Mesendoderm (in vitro differentiated cells): ENCODE data around the gene ARHGEF19.

Experiments
- DNase-seq: peaks from one replicate; pipeline ENCODE4 v3.0.0; 2013
- H2AK5ac ChIP-seq: 2 replicates; pipeline ENCODE4 v1.6.1; 2013; ENCODE audit warnings: low read length, inconsistent platforms
- H2BK120ac ChIP-seq: 2 replicates; pipeline ENCODE4 v1.6.1; 2013; ENCODE audit warnings: low read depth, mild to moderate bottlenecking, low read length, moderate library complexity, mixed read lengths
- H2BK15ac ChIP-seq: replicated peaks from 2 replicates; pipeline ENCODE4 v1.6.1; 2013; ENCODE audit warnings: low read depth, mild to moderate bottlenecking, moderate library complexity
- H2BK5ac ChIP-seq: 2 replicates; pipeline ENCODE4 v1.6.1; 2013; ENCODE audit warnings: low read length, inconsistent platforms
- H3K18ac ChIP-seq: 2 replicates; pipeline ENCODE4 v1.6.1; 2013; ENCODE audit warnings: mild to moderate bottlenecking, low read length, mixed read lengths
- H3K23ac ChIP-seq: one replicate; pipeline ENCODE4 v1.6.1; 2013; ENCODE audit warnings: low read length
- H3K27ac ChIP-seq: 2 replicates; pipeline ENCODE4 v1.5.1; 2013; ENCODE audit warnings: low read depth, mild to moderate bottlenecking, inconsistent platforms, low read length, moderate library complexity
- H3K27me3 ChIP-seq: 2 replicates; pipeline ENCODE4 v1.6.1; 2013; ENCODE audit warnings: low read length, control low read depth, mild to moderate bottlenecking, inconsistent platforms; ENCODE audit not compliant: insufficient read depth, poor library complexity
- H3K36me3 ChIP-seq: 2 replicates; pipeline ENCODE4 v1.6.1; 2013; ENCODE audit warnings: low read length, inconsistent platforms; ENCODE audit not compliant: control insufficient read depth, insufficient read depth
- H3K4ac ChIP-seq: one replicate; pipeline ENCODE4 v1.6.1; 2013; ENCODE audit warnings: low read depth, mild to moderate bottlenecking, low read length, moderate library complexity
- H3K4me1 ChIP-seq: 2 replicates; pipeline ENCODE4 v1.6.1; 2013; ENCODE audit warnings: low read depth, low read length, inconsistent platforms; ENCODE audit not compliant: control insufficient read depth
- H3K4me2 ChIP-seq: 2 replicates; pipeline ENCODE4 v1.6.1; 2013; ENCODE audit warnings: low read length
- H3K4me3 ChIP-seq: 2 replicates; pipeline ENCODE4 v1.5.1; 2013; ENCODE audit warnings: mild to moderate bottlenecking, low read length
- H3K56ac ChIP-seq: one replicate; pipeline ENCODE4 v1.6.1; 2013; ENCODE audit warnings: low read length
- H3K79me1 ChIP-seq: 2 replicates; pipeline ENCODE4 v1.6.1; 2013; ENCODE audit warnings: low read length, inconsistent platforms
- H3K79me2 ChIP-seq: 2 replicates; pipeline ENCODE4 v1.6.1; 2013; ENCODE audit warnings: mild to moderate bottlenecking, low read length; ENCODE audit not compliant: control insufficient read depth, insufficient read depth
- H3K9ac ChIP-seq: 2 replicates; pipeline ENCODE4 v1.6.1; 2013; ENCODE audit warnings: low read length, inconsistent platforms
- H4K5ac ChIP-seq: one replicate; pipeline ENCODE4 v1.6.1; 2013; ENCODE audit warnings: low read length
- H4K8ac ChIP-seq: one replicate; pipeline ENCODE4 v1.6.1; 2013; ENCODE audit warnings: low read depth, mild to moderate bottlenecking, control low read depth, low read length, moderate library complexity
- WGBS: extraction: QIAGEN DNeasy Blood & Tissue Kit; methylation state at CpG from one replicate; pipeline ENCODE4 v1.1.7; 2013; ENCODE audit warnings: low lambda C conversion rate, missing lambda C conversion rate; ENCODE audit not compliant: insufficient coverage; ENCODE audit errors: extremely low coverage; 5-methylcytosine and 5-hydroxymethylcytosine counted together

The ARHGEF19 gene

GRCh38 chr1:16183765-16184556 lies 28.5 kb downstream of the ARHGEF19 start:
- Histone ChIP-seq H4K5ac (no peak overlapping the region), H2BK5ac (no peak overlapping the region), H3K4me2 (no peak overlapping the region), H3K27me3 (no peaks in the 10 kb centered on the region), H3K36me3 (no peaks in the 10 kb centered on the region), H3K23ac (no peak overlapping the region), H2AK5ac (no peak overlapping the region), H3K27ac (no peak overlapping the region), H4K8ac (no peak overlapping the region), H2BK120ac (no peak overlapping the region), H3K18ac (no peak overlapping the region), H3K4me1 (peaks cover 2% of the 10 kb centered on the region), H2BK15ac (no peak overlapping the region), H3K9ac (no peak overlapping the region), H3K79me2 (no peaks in the 10 kb centered on the region), H3K4me3 (no peak overlapping the region), H3K79me1 (no peaks in the 10 kb centered on the region), H3K56ac (peak overlapping the region; percentile 25), H3K4ac (no peak overlapping the region)
- WGBS: no CpG with 5 or more reads among the region's 19 CpGs
- no peak for DNase-seq

GRCh38 chr1:16183179-16183578 lies 29.3 kb downstream of the ARHGEF19 start:
- no peak overlapping the region for H3K4me2 ChIP-seq
- H3K27me3 ChIP-seq: no peaks in the 10 kb centered on the region
- no peaks in the 10 kb centered on the region for H3K79me1 ChIP-seq
- H3K36me3 ChIP-seq: no peaks in the 10 kb centered on the region
- no peak overlapping the region for H3K56ac ChIP-seq
- H3K9ac ChIP-seq: no peak overlapping the region
- H3K18ac ChIP-seq: no peak overlapping the region
- WGBS: no CpG with 5 or more reads among the region's 13 CpGs
- no peaks in the 10 kb centered on the region for H3K79me2 ChIP-seq
- no peak overlapping the region for H3K4ac ChIP-seq
- no peak overlapping the region for H4K5ac ChIP-seq
- no peak overlapping the region for H4K8ac ChIP-seq
- H3K27ac ChIP-seq: no peak overlapping the region
- H2BK5ac ChIP-seq: no peak overlapping the region
- H3K4me1 ChIP-seq: peaks cover 2% of the 10 kb centered on the region
- DNase-seq: no peak
- H2AK5ac ChIP-seq: peak overlapping the region; percentile 68
- no peak overlapping the region for H2BK15ac ChIP-seq
- no peak overlapping the region for H3K23ac ChIP-seq
- H3K4me3 ChIP-seq: no peak overlapping the region
- H2BK120ac ChIP-seq: no peak overlapping the region

GRCh38 chr1:16181887-16182719 lies 30.3 kb downstream of the ARHGEF19 start:
- no peaks in the 10 kb centered on the region for H3K36me3 ChIP-seq
- peak overlapping the region; percentile 75 for H3K18ac ChIP-seq
- peak; percentile 96 for DNase-seq
- peak overlapping the region; percentile 95 for H4K5ac ChIP-seq
- H3K9ac ChIP-seq: peak overlapping the region; percentile 69
- H2BK15ac ChIP-seq: peak overlapping the region; percentile 5
- H3K4me2 ChIP-seq: no peak overlapping the region
- H3K4me1 ChIP-seq: peaks cover 2% of the 10 kb centered on the region
- peak overlapping the region; percentile 90 for H2BK5ac ChIP-seq
- H3K4me3 ChIP-seq: no peak overlapping the region
- no peak overlapping the region for H2AK5ac ChIP-seq
- peak overlapping the region; percentile 5 for H2BK120ac ChIP-seq
- H3K4ac ChIP-seq: peak overlapping the region; percentile 89
- peak overlapping the region; percentile 64 for H3K27ac ChIP-seq
- H3K79me2 ChIP-seq: no peaks in the 10 kb centered on the region
- WGBS: no CpG with 5 or more reads among the region's 18 CpGs
- no peak overlapping the region for H3K23ac ChIP-seq
- no peaks in the 10 kb centered on the region for H3K27me3 ChIP-seq
- no peaks in the 10 kb centered on the region for H3K79me1 ChIP-seq
- H3K56ac ChIP-seq: peak overlapping the region; percentile 88
- peak overlapping the region; percentile 30 for H4K8ac ChIP-seq

- Histone ChIP-seq H3K4me1 (peaks cover 2% of the 10 kb centered on the region), H3K56ac (no peak overlapping the region), H3K4me3 (no peak overlapping the region), H3K18ac (no peak overlapping the region), H3K23ac (no peak overlapping the region), H3K27ac (no peak overlapping the region), H2AK5ac (no peak overlapping the region), H4K8ac (no peak overlapping the region), H3K27me3 (no peaks in the 10 kb centered on the region), H3K79me1 (no peaks in the 10 kb centered on the region), H2BK5ac (no peak overlapping the region), H3K4me2 (no peak overlapping the region), H2BK120ac (no peak overlapping the region), H3K9ac (no peak overlapping the region), H4K5ac (no peak overlapping the region), H3K36me3 (no peaks in the 10 kb centered on the region), H3K4ac (no peak overlapping the region), H3K79me2 (no peaks in the 10 kb centered on the region), H2BK15ac (no peak overlapping the region)
- no peak for DNase-seq
- no CpG with 5 or more reads among the region's 13 CpGs for WGBS
Observed at GRCh38 chr1:16180291-16180824, 32.1 kb downstream of the ARHGEF19 start.

- no peak overlapping the region for H3K23ac ChIP-seq
- H3K4me2 ChIP-seq: no peak overlapping the region
- no CpG with 5 or more reads among the region's 19 CpGs for WGBS
- no peak overlapping the region for H4K8ac ChIP-seq
- H3K18ac ChIP-seq: no peak overlapping the region
- peak; percentile 45 for DNase-seq
- no peak overlapping the region for H4K5ac ChIP-seq
- no peak overlapping the region for H3K27ac ChIP-seq
- H2BK15ac ChIP-seq: no peak overlapping the region
- no peak overlapping the region for H2BK5ac ChIP-seq
- no peak overlapping the region for H3K4me3 ChIP-seq
- H3K4ac ChIP-seq: peak overlapping the region; percentile 2
- H3K79me1 ChIP-seq: no peaks in the 10 kb centered on the region
- no peaks in the 10 kb centered on the region for H3K36me3 ChIP-seq
- peak overlapping the region; percentile 34 for H3K56ac ChIP-seq
- H2AK5ac ChIP-seq: peak overlapping the region; percentile 72
- H3K27me3 ChIP-seq: no peaks in the 10 kb centered on the region
- no peak overlapping the region for H3K9ac ChIP-seq
- no peaks in the 10 kb centered on the region for H3K79me2 ChIP-seq
- no peak overlapping the region for H2BK120ac ChIP-seq
- H3K4me1 ChIP-seq: peaks cover 2% of the 10 kb centered on the region
Observed at GRCh38 chr1:16178596-16179497, 33.6 kb downstream of the ARHGEF19 start.
